H1 (cell line): ENCODE results near the gene HTATSF1.

Experiments
- ASH2L ChIP-seq: fragments of 200-600, 300-600 bp; sonication (generic); IDR thresholded peaks from one replicate; pipeline ENCODE4 v1.7.1; 2017; ENCODE audit warnings: low read length
- CREB1 ChIP-seq: IDR thresholded peaks from 2 replicates; pipeline ENCODE4 v1.6.1; 2012; ENCODE audit warnings: inconsistent platforms
- CTCF ChIP-seq, 3 experiments: IDR thresholded peaks; 1 replicate in 2 of 3; 2 replicates in 1 of 3; pipeline versions ENCODE4 v1.5.1 to v1.6.1; 2011; ENCODE audit warnings: low read length in 3 of 3, mild to moderate bottlenecking in 3 of 3, inconsistent platforms in 2 of 3, low read depth in 1 of 3, moderate library complexity in 1 of 3; ENCODE audit not compliant: insufficient read depth in 1 of 3; ENCODE audit errors: control extremely low read depth in 1 of 3
- EP300 ChIP-seq, 2 experiments: IDR thresholded peaks; 1 replicate in 1 of 2; 2 replicates in 1 of 2; pipeline ENCODE4 v1.6.1; 2011 to 2012; ENCODE audit warnings: low read depth in 2 of 2, low read length in 2 of 2, mild to moderate bottlenecking in 2 of 2, borderline replicate concordance in 1 of 2, inconsistent platforms in 1 of 2, moderate library complexity in 1 of 2
- GABPA ChIP-seq: IDR thresholded peaks from 2 replicates; pipeline ENCODE4 v1.6.1; 2011; ENCODE audit warnings: mild to moderate bottlenecking, low read length, moderate library complexity, borderline replicate concordance; ENCODE audit not compliant: insufficient read depth
- POLR2A ChIP-seq, 2 experiments: IDR thresholded peaks; 1 replicate in 1 of 2; 2 replicates in 1 of 2; pipeline ENCODE4 v1.6.1; 2011; ENCODE audit warnings: low read depth in 2 of 2, low read length in 2 of 2, mild to moderate bottlenecking in 2 of 2; ENCODE audit errors: control extremely low read depth in 1 of 2
- POLR2AphosphoS5 ChIP-seq: IDR thresholded peaks from 2 replicates; pipeline ENCODE4 v1.6.1; 2011; ENCODE audit warnings: low read depth, low read length
- SP1 ChIP-seq: IDR thresholded peaks from 2 replicates; pipeline ENCODE4 v1.6.1; 2011; ENCODE audit warnings: low read depth, low read length
- SP2 ChIP-seq: IDR thresholded peaks from 2 replicates; pipeline ENCODE4 v1.6.1; 2012; ENCODE audit warnings: mild to moderate bottlenecking, low read length, inconsistent platforms
- TCF12 ChIP-seq: IDR thresholded peaks from 2 replicates; pipeline ENCODE4 v1.6.1; 2011; ENCODE audit warnings: low read depth, mild to moderate bottlenecking, low read length
- USF2 ChIP-seq: IDR thresholded peaks from 2 replicates; pipeline ENCODE4 v1.6.1; 2011; ENCODE audit warnings: low read length, improper control_type of control experiment
- YY1 ChIP-seq: IDR thresholded peaks from 2 replicates; pipeline ENCODE4 v1.6.1; 2011; ENCODE audit warnings: low read depth, mild to moderate bottlenecking, low read length
- ZNF274 ChIP-seq: IDR thresholded peaks from 2 replicates; pipeline ENCODE4 v1.7.0; 2012; ENCODE audit warnings: low read length, borderline replicate concordance; ENCODE audit errors: extremely low read depth

- TF ChIP-seq POLR2A (IDR thresholded peaks at IDR 0.05; ENCODE audit: control extremely low read depth in 1 of 2, low read depth in 2 of 2, low read length in 2 of 2) (no peak), CTCF (IDR thresholded peaks at IDR 0.05; ENCODE audit: control extremely low read depth in 1 of 3, insufficient read depth in 1 of 3, low read depth in 1 of 3, low read length in 3 of 3) (no peak), CREB1 (no peak), POLR2AphosphoS5 (no peak), SP1 (no peak), USF2 (no peak), EP300 (IDR thresholded peaks at IDR 0.05; ENCODE audit: borderline replicate concordance in 1 of 2, low read depth in 2 of 2, low read length in 2 of 2) (no peak), SP2 (no peak), ZNF274 (no peak), YY1 (no peak), TCF12 (no peak), GABPA (no peak), ASH2L (no peak)
Measured at GRCh38 chrX:136488706-136489105, 8.7 kb upstream of the HTATSF1 start.
